HCT116 (cell line): ENCODE results near the gene TPST1.

Experiments
- ELF1 ChIP-seq: IDR thresholded peaks from 2 replicates; pipeline ENCODE4 v1.6.1; 2012; ENCODE audit warnings: low read depth, borderline replicate concordance
- EZH2 ChIP-seq: fragments of 200-600 bp; sonication (generic); IDR thresholded peaks from 2 replicates; pipeline ENCODE4 v1.6.1; 2017; ENCODE audit warnings: antibody characterized with exemption, mixed run types
- EZH2phosphoT487 ChIP-seq: fragments of 200-600 bp; IDR thresholded peaks from 2 replicates; pipeline ENCODE4 v1.6.1; 2018; ENCODE audit warnings: antibody characterized with exemption, borderline replicate concordance
- FOSL1 ChIP-seq: IDR thresholded peaks from 2 replicates; pipeline ENCODE4 v1.6.1; 2012; ENCODE audit warnings: low read depth
- POLR2A ChIP-seq: IDR thresholded peaks from 2 replicates; pipeline ENCODE4 v1.7.0; 2011; ENCODE audit warnings: borderline replicate concordance; ENCODE audit not compliant: insufficient read depth, insufficient read length; ENCODE audit errors: extremely low read depth
- POLR2AphosphoS5 ChIP-seq: IDR thresholded peaks from 2 replicates; pipeline ENCODE4 v1.6.1; 2011; ENCODE audit warnings: mild to moderate bottlenecking, low read depth, low read length, moderate library complexity
- RAD21 ChIP-seq: IDR thresholded peaks from 2 replicates; pipeline ENCODE4 v1.6.1; 2012; ENCODE audit warnings: low read depth, mild to moderate bottlenecking
- REST ChIP-seq: IDR thresholded peaks from 2 replicates; pipeline ENCODE4 v1.6.1; 2012; ENCODE audit warnings: low read depth
- SP1 ChIP-seq: IDR thresholded peaks from 2 replicates; pipeline ENCODE4 v1.6.1; 2012; ENCODE audit warnings: low read depth
- YY1 ChIP-seq: IDR thresholded peaks from 2 replicates; pipeline ENCODE4 v1.6.1; 2011; ENCODE audit warnings: low read length, low read depth, moderate library complexity, mild to moderate bottlenecking; ENCODE audit not compliant: insufficient replicate concordance; ENCODE audit errors: extremely low read depth
- ZNF274 ChIP-seq: fragments of 200-500 bp; sonication (Bioruptor generic); IDR thresholded peaks from 2 replicates; pipeline ENCODE4 v1.6.1; 2014; ENCODE audit warnings: mild to moderate bottlenecking, low read depth, low read length, inconsistent platforms
- TF ChIP-seq, protein P1 (sequence below), 3 experiments: fragments of 200-600 bp in 1 of 3; sonication (generic) in 1 of 3; IDR thresholded peaks in 2 of 3; conservative IDR thresholded peaks in 1 of 3; 2 replicates each; pipeline ENCODE4 v1.5.1; 2012 to 2017; ENCODE audit warnings: low read depth in 2 of 3, low read length in 2 of 3, antibody characterized with exemption in 1 of 3, borderline replicate concordance in 1 of 3, control low read depth in 1 of 3, mild to moderate bottlenecking in 1 of 3, mixed read lengths in 1 of 3, mixed run types in 1 of 3, moderate library complexity in 1 of 3; ENCODE audit not compliant: insufficient read depth in 1 of 3

DNA sequence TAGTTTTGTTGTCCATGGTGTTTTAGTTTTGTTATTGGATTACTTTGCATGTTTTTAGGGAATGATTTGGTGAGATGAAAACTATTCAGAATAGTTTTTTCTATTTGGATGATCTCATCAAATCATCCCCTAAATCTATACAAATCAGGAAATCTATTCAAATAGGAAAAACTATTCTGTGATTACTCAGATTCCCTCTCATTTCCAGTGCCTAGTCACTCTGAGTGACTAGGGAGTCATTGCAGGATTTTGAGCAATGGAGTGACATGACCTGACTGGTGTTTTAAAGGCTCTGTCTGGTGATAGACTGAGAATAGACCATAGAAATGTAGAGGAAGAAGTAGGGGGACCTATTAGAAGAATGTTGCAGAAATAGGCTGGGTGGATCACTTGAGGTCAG, 72.4 kb downstream of the TPST1 start:
- TF ChIP-seq SP1 (no peak), POLR2A (no peak), POLR2AphosphoS5 (no peak), RAD21 (no peak), FOSL1 (no peak), EZH2 (no peak), YY1 (no peak), ELF1 (no peak), ZNF274 (no peak), REST (no peak), EZH2phosphoT487 (no peak)
- TF ChIP-seq, protein P1, sequence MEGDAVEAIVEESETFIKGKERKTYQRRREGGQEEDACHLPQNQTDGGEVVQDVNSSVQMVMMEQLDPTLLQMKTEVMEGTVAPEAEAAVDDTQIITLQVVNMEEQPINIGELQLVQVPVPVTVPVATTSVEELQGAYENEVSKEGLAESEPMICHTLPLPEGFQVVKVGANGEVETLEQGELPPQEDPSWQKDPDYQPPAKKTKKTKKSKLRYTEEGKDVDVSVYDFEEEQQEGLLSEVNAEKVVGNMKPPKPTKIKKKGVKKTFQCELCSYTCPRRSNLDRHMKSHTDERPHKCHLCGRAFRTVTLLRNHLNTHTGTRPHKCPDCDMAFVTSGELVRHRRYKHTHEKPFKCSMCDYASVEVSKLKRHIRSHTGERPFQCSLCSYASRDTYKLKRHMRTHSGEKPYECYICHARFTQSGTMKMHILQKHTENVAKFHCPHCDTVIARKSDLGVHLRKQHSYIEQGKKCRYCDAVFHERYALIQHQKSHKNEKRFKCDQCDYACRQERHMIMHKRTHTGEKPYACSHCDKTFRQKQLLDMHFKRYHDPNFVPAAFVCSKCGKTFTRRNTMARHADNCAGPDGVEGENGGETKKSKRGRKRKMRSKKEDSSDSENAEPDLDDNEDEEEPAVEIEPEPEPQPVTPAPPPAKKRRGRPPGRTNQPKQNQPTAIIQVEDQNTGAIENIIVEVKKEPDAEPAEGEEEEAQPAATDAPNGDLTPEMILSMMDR (IDR thresholded peaks at IDR 0.05 in 2 of 3, conservative IDR thresholded peaks at IDR 0.05 in 1 of 3; ENCODE audit: borderline replicate concordance in 1 of 3, insufficient read depth in 1 of 3, low read depth in 2 of 3, low read length in 2 of 3), result no peak
